Activated T-cell treated with anti-CD3 and anti-CD28 coated beads, Interleukin-2, amount 50 U/mL, for 48 hours (primary cell): ENCODE data around the gene ZNF205.
"Not testable (repeated sequence)": the region's sequence is repeated elsewhere in the genome, so short reads cannot be mapped to it uniquely, and the experiment has no call there.

Experiments
- DNase-seq, 2 experiments: peaks; one replicate each; pipeline ENCODE4 v3.0.0-alpha.2; 2020

ZNF205 gene

GRCh38 chr16:3112058-3112880, at the start of gene ZNF205:
Gene ZNF205, plus strand, starts transcription at chr16:3112586. Its CDS starts 845 bp downstream, at chr16:3113431.
- DNase-seq = no peak

- DNase-seq = no peak
Measured at GRCh38 chr16:3063625-3064386, 48.6 kb upstream of the ZNF205 start.

- DNase-seq = peak; percentile 85
Measured at GRCh38 chr16:3065069-3065741, 47.2 kb upstream of the ZNF205 start, which contains the start of gene IL32. Gene IL32, plus strand, starts transcription at chr16:3065640. Its CDS starts 172 bp downstream, at chr16:3065812.

- DNase-seq = peak in 1 of 2 experiments; percentile 36
Measured at GRCh38 chr16:3065742-3066439, 46.5 kb upstream of the ZNF205 start.

DNA sequence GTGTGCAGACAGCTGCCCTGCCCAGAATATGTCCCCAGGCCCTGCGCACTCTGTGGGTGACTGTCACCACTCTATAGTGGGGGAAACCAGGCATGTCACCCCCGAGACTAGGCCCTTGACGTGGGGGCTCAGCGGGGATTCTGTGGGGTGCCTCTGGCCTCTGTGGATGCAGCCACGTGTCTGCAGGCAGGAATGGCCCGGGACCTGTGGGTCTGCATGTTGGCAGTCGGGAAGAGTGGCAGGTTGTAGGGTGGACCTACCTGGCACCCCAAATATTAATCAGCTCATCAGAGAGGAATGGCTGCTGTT, 46.0 kb upstream of the ZNF205 start:
- peak in 1 of 2 experiments; percentile 46 for DNase-seq

- DNase-seq = no peak
Measured at GRCh38 chr16:3068487-3068886, 43.9 kb upstream of the ZNF205 start.

GRCh38 chr16:3069146-3069545, 43.2 kb upstream of the ZNF205 start:
- DNase-seq = not testable (repeated sequence)

DNA sequence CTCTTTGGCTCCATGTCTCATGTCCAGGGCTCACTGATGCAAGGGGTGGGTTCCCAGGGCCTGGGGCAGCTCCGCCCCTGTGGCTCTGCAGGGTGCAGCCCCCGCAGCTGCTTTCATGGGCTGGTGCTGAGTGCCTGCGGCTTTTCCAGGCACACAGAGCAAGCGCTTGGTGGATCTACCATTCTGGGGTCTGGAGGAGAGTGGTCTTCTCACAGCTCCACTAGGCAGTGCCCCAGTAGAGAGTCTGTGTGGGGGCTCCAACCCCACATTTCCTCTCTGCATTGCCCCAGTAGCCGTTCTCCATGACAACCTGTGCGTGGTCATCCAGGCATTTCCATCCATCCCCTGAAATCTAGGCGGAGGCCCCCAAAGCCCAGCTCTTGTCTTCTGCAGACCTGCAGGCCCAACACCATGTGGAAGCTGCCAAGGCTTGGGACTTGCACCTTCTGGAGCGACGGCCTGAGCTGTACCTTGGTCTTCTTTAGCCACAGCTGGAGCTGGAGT, 41.7 kb upstream of the ZNF205 start:
- peak in 1 of 2 experiments; percentile 56 for DNase-seq

DNA sequence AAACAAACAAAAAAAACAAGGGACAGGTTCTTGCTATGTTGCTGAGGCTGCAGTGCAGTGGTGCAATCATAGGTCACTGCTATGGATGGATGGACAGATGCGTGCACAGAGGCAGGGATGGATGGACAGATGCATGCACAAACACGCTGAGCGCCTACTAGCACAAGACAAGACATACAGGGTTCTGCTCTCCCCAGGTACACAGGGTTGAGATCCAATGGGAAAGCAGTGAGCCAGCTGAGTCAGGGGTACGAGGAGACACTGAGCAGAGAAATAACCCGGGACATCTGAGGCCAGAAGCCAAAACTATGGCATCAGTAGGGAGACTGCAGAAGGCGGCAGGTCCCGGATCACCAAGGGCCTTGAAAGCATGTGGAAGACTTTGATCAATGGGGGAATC, 40.7 kb upstream of the ZNF205 start:
- DNase-seq = peak; percentile 42 to 44

DNA sequence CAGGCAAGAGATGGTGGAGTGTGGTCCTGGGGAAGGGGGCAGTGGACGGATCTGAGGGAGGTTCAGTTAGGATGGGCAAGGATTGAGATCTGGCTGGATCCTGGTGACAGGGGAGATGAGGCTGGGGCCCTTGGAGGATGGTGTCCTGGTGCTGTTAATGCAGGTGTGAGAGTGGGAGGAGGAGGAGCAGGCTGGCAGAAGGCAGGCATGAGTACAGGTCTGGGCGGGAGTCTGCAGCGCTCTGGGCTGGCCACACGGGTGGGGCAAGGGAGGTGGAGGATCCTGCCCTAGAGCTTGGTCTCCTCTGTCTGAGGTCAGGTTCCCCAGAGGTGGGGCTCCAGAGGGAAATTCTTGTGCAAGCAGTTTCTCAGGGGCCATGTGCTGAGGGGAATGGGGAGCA, 40.2 kb upstream of the ZNF205 start:
- peak; percentile 50 to 60 for DNase-seq

DNA sequence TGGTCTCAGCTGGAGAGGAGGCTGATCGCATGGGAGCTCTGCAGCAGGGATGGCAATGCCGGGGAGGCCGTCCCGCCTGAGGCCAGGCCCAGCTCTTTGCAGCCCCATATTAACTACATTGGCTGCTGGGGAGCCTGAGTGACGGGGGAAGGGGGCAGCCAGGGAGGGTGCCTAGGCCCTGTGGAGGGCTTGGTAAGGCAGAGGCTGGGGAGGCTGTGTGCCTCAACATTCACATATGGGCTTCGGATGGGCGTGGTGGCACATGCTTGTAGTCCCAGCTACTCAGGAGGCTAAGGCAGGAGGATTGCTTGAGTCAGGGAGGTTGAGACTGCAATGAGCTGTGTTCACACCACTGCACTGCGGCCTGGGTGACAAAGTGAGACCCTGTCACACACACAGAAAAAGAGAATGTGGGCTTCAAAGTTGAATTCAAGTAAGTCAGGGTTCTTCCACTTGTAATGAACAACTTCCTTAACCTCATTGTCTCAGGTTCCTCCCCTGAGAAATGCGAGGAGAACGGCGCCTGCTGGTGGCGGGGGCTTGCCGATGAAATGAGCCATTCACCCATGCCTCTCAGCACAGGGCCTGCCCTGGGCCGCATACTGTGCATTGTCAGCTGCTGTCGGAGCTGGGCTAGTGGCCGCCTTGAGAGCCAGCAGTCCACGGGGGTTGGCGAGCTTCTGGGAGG, 39.7 kb upstream of the ZNF205 start:
- peak; percentile 50 to 53 for DNase-seq

DNA sequence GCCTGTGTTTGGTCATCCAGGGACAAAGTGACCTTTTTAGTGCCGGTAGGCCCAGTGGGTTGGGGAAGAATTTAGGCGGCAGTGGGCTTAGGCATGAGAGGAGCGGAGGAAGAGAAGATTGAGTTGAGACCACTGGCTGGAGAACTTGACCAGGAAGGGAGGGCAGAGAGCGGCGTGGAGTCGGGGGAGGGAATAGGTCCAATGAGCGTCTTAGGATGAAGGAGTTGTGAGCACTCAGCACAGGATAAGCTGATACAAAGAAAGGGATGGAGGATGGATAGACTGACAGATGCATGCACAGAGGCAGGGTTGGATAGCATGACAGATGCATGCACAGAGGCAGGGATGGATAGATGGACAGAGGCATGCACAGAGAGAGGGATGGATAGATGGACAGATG, 38.9 kb upstream of the ZNF205 start:
- DNase-seq = peak in 1 of 2 experiments; percentile 31

DNA sequence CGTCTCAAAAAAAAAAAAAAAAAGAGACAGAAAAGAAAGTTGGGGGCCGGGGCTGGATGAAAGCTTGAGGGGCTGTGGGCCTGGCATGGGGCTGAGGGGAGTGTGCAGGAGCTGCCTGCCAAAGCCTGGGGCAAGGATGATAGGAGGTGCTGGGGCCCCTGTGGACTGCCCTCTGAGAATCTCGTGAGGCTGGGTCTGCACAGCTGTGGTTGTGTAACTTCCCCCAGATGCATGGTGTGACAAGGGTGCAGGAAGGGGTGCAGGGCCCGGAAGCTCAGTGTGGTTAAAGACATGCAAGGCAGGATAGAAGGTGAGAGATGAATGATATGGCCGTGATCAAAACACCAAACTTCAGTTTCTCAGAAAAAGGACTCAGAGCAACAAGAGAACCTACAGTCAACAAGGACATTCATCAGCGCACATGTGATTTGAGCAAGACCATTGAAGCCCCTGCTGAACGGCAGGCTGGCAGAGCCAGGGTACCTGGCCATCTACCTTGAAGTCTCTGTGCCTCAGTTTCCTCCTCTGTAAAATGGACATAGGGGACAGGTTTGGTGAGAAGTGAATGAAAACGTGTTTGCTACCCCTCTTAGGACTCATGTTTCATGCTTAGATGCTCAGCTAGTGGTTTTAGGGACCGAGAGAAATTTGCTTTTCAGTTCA, 37.4 kb upstream of the ZNF205 start:
- peak; percentile 85 to 88 for DNase-seq

GRCh38 chr16:3075523-3075915, 36.9 kb upstream of the ZNF205 start:
- peak; percentile 57 to 64 for DNase-seq

DNA sequence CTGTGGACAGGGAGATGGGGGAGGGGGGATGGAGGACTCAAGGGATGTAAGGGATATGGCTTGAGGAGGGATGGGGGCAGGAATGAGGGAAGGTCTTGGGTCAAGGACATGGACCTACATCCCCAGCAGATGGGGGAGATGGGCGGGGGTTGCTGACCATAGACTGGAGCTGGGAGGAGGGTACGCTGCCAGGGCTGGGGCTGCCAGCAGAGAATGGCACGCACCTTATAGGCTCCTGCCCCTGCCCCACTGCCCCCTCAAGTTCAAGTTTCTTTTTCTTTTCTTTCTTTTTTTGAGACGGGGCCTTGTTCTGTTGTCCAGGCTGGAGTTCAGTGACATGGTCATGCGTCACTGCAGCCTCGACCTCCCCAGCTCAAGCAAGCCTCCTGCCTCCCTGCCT, 36.4 kb upstream of the ZNF205 start:
- peak in 1 of 2 experiments; percentile 37 for DNase-seq

- peak; percentile 51 to 58 for DNase-seq
Measured at GRCh38 chr16:3076577-3076976, 35.8 kb upstream of the ZNF205 start.

DNA sequence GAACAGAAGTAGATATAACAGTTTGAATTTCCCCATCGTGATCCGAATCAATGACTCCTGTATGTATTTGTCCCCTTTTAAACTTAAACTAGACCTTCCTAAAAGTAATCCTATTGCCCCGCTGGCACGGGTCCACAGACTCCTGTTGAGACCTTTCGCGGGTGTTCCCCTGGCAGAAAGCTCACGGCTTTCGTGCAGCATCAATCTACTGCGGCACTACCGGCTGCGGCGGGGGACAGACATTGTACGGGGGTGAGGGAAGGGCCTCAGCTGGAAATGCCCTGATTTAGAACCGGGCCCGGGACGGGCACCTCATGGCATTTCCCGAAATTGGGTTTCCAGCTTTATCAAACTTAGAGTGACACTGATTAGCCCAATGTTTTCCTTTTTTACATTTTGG, 32.4 kb upstream of the ZNF205 start:
- DNase-seq = no peak

DNA sequence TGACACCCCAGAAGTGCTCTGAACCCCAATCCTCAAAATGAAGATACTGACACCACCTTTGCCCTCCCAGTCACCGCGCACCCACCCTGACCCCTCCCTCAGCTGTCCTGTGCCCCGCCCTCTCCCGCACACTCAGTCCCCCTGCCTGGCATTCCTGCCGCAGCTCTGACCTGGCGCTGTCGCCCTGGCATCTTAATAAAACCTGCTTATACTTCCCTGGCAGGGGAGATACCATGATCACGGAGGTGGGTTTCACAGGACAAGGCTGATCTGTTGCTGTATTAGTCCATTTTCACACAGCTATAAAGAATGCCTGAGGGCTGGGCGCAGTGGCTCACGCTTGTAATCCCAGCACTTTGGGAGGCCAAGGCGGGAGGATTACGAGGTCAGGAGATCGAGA, 30.4 kb upstream of the ZNF205 start:
- DNase-seq = not testable (repeated sequence)

DNA sequence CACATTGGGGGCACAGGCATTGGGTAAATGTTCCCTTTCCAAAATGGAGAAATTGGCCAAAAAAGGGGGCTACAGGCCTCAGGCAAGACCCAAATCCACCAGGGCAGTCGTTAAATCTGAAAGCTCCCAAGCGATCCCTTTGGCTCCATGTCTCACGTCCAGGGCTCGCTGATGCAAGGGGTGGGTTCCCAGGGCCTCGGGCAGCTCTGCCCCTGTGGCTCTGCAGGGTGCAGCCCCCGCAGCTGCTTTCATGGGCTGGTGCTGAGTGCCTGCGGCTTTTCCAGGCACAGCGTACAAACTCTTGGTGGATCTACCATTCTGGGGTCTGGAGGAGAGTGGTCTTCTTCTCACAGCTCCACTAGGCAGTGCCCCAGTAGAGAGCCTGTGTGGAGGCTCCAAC, 29.0 kb upstream of the ZNF205 start:
- not testable (repeated sequence) for DNase-seq

DNA sequence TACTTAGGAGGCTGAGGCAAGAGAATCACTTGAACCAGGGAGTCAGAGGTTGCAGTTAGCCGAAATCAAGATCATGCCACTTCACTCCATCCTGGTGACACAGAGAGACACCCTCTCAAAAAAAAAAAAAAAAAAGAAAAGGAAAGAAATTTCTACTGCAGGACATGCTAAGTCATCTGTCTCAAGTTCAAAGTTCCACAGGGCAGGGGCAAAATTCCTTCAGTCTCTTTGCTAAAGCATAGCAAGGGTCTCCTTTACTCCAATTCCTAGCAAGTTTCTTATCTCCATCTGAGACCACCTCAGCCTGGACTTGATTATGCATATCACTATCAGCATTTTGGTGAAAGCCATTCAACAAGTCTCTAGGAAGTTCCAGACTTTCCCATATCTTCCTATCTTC, 27.9 kb upstream of the ZNF205 start:
- DNase-seq = no peak

DNA sequence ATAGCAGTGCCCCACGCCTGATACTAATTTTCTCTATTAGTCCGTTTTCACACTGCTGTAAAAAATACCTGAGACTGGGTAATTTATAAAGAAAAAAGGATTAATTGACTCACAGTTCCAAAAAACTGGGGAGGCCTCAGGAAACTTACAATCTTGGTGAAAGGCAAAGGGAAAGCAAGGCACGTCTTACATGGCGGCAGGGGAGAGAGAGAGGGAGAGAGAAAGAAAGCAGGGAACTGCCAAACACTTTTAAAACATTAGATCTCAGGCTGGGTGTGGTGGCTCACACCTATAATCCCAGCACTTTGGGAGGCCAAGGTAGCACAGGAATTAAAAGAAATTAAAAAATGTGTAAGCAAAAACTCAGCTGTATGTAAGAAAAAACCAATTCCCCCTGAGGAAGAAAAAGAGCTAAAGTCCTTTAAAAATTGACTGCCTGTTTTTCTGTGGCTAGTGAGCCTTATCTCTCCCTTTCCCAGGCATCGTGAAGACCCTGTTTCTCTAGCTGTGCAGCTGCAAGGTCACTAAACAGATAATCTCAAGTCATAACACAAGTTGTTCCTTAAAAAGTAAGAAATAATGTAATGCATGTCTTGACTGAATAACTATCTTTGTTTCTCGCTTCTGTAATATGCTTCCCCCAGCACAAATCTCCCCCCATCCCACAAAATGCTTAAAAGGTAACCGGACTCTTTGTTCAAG, 27.3 kb upstream of the ZNF205 start:
- DNase-seq = no peak
